GM12878 (cell line): ENCODE measurements around the gene SMG6. TPM values are rescaled to one million over a fixed set of nuclear protein-coding genes. Genes with fewer than 3 reads are reported as not detected.

ENCODE experiments used
- ATAC-seq: fragments of 200-7000 bp; cut with Tn5 transposase; 3 replicates; pipeline ENCODE4 v1.9.1; 2020; ENCODE audit warnings: mild to moderate bottlenecking, moderate library complexity
- BruUV-seq: library from RNA; stranded (reverse); fragments of 400-500 nt; replicated peaks from 2 replicates; lab custom pipeline; 2021; lab: Mats Ljungman, UMichigan
- CTCF ChIA-PET: fragments of 300-600 bp; sonication (Branson Sonifier 250); formaldehyde crosslinking; extraction: SDS; loops from one replicate; lab custom pipeline; 2021; ENCODE audit warnings: inconsistent platforms; lab: Yijun Ruan, JAX
- POLR2A ChIA-PET: fragments of 350-600 bp; formaldehyde crosslinking; extraction: SDS; loops from one replicate; lab custom pipeline; 2021; ENCODE audit warnings: inconsistent platforms; lab: Charles Lee
- RAD21 ChIA-PET: fragments of 300-600 bp; sonication (Branson Sonifier 250); formaldehyde crosslinking; loops from one replicate; lab custom pipeline; 2023; ENCODE audit warnings: antibody characterized with exemption; ENCODE audit not compliant: unreplicated experiment; lab: Charles Lee
- SMC1A ChIA-PET: fragments of 300-600 bp; sonication (Branson Sonifier 250); formaldehyde crosslinking; loops from one replicate; lab custom pipeline; 2023; ENCODE audit not compliant: unreplicated experiment, uncharacterized antibody; lab: Charles Lee
- DNase-seq: peaks from one replicate; pipeline ENCODE4 v3.0.0-alpha.2; 2011; ENCODE audit warnings: low read depth, low spot score
- FAIRE-seq: peaks from 3 replicates; lab custom pipeline; 2011; peaks lifted over from hg19 to GRCh38; lab: Jason Lieb, UNC
- H2AFZ ChIP-seq: 2 replicates; pipeline ENCODE4 v1.6.0; 2011; ENCODE audit warnings: low read depth, low read length, control low read depth; ENCODE audit not compliant: control insufficient read depth
- H3K27ac ChIP-seq: 2 replicates; pipeline ENCODE4 v1.5.1; 2011; ENCODE audit warnings: control low read depth; ENCODE audit not compliant: control insufficient read depth, insufficient read depth
- H3K27me3 ChIP-seq, 2 experiments: replicated peaks in 1 of 2; 2 replicates each; pipeline versions ENCODE4 v1.6.0 to v1.6.1; 2011; ENCODE audit warnings: low read length in 1 of 2; ENCODE audit not compliant: control insufficient read depth in 2 of 2, insufficient read depth in 2 of 2
- H3K36me3 ChIP-seq, 2 experiments: 2 replicates each; pipeline ENCODE4 v1.5.1; 2011; ENCODE audit warnings: low read length in 1 of 2; ENCODE audit not compliant: control insufficient read depth in 2 of 2, insufficient read depth in 2 of 2
- H3K4me1 ChIP-seq: 2 replicates; pipeline ENCODE4 v1.6.1; 2011; ENCODE audit warnings: mild to moderate bottlenecking, low read length, moderate library complexity, mixed read lengths; ENCODE audit not compliant: control insufficient read depth, insufficient read depth
- H3K4me2 ChIP-seq: 2 replicates; pipeline ENCODE4 v1.6.0; 2011; ENCODE audit warnings: control low read depth; ENCODE audit not compliant: control insufficient read depth, insufficient read depth
- H3K4me3 ChIP-seq: fragments of 200-600 bp; sonication (generic); 2 replicates; pipeline ENCODE4 v1.5.1; 2016
- H3K79me2 ChIP-seq: 2 replicates; pipeline ENCODE4 v1.6.0; 2011; ENCODE audit warnings: low read length; ENCODE audit not compliant: control insufficient read depth, insufficient read depth
- H3K9ac ChIP-seq: 2 replicates; pipeline ENCODE4 v1.8.0; 2011; ENCODE audit warnings: low read length, control low read depth, mixed read lengths; ENCODE audit not compliant: control insufficient read depth, insufficient read depth
- H3K9me3 ChIP-seq: replicated peaks from 3 replicates; pipeline ENCODE4 v1.5.1; 2011; ENCODE audit warnings: mild to moderate bottlenecking, low read length; ENCODE audit not compliant: control insufficient read depth, insufficient read depth
- H4K20me1 ChIP-seq: 2 replicates; pipeline ENCODE4 v1.6.0; 2011; ENCODE audit not compliant: control insufficient read depth, insufficient read depth
- CHD4 ChIP-seq: fragments of 200-600 bp; sonication (generic); IDR thresholded peaks from 2 replicates; pipeline ENCODE4 v1.6.1; 2016; ENCODE audit warnings: mild to moderate bottlenecking
- CTCF ChIP-seq, 3 experiments: IDR thresholded peaks in 2 of 3; conservative IDR thresholded peaks in 1 of 3; 2 replicates each; pipeline ENCODE4 v1.5.1; 2011; ENCODE audit warnings: low read depth in 3 of 3, low read length in 3 of 3, mild to moderate bottlenecking in 3 of 3, control low read depth in 2 of 3, moderate library complexity in 2 of 3, inconsistent platforms in 1 of 3, mixed read lengths in 1 of 3; ENCODE audit not compliant: control insufficient read depth in 2 of 3, insufficient read depth in 1 of 3; ENCODE audit errors: extremely low read depth in 1 of 3
- IKZF1 ChIP-seq: fragments of 450-650 bp; conservative IDR thresholded peaks from 2 replicates; pipeline ENCODE4 v1.6.1; 2017; ENCODE audit warnings: antibody characterized with exemption, mild to moderate bottlenecking
- KDM1A ChIP-seq: fragments of 200-600 bp; sonication (generic); IDR thresholded peaks from 2 replicates; pipeline ENCODE4 v1.6.1; 2016; ENCODE audit warnings: borderline replicate concordance
- NFIC ChIP-seq: IDR thresholded peaks from 2 replicates; pipeline ENCODE4 v1.6.1; 2012; ENCODE audit warnings: low read depth, mild to moderate bottlenecking, inconsistent platforms, low read length, moderate library complexity
- POLR2A ChIP-seq: IDR thresholded peaks from 2 replicates; pipeline ENCODE4 v1.6.1; 2011; ENCODE audit warnings: low read depth, mild to moderate bottlenecking, low read length
- RBBP5 ChIP-seq: fragments of 200-600 bp; sonication (generic); conservative IDR thresholded peaks from 2 replicates; pipeline ENCODE4 v1.6.1; 2016
- RCOR1 ChIP-seq: conservative IDR thresholded peaks from 2 replicates; pipeline ENCODE4 v1.6.1; 2012; ENCODE audit warnings: low read depth, low read length, improper control_type of control experiment
- SPI1 ChIP-seq: IDR thresholded peaks from 2 replicates; pipeline ENCODE4 v1.6.1; 2011; ENCODE audit warnings: low read depth, mild to moderate bottlenecking, low read length, moderate library complexity, borderline replicate concordance; ENCODE audit not compliant: insufficient read depth
- STAT3 ChIP-seq: IDR thresholded peaks from 2 replicates; pipeline ENCODE4 v1.6.1; 2011; ENCODE audit warnings: low read depth, low read length, improper control_type of control experiment
- ZBTB40 ChIP-seq: fragments of 450-650 bp; IDR thresholded peaks from 2 replicates; pipeline ENCODE4 v1.6.1; 2016; ENCODE audit warnings: mild to moderate bottlenecking, moderate library complexity, borderline replicate concordance
- WGBS: methylation state at CpG from one replicate; pipeline ENCODE4 v1.1.6; 2016; ENCODE audit warnings: low lambda C conversion rate; ENCODE audit not compliant: insufficient replicate concordance, insufficient coverage; ENCODE audit errors: missing lambda C conversion rate; 5-methylcytosine and 5-hydroxymethylcytosine counted together
- in situ Hi-C: fragments of 300-500 bp; cut with MboI; formaldehyde crosslinking; loops from 9 replicates; pipeline ENCODE4 v1.14.3; 2018; ENCODE audit warnings: mixed read lengths
- intact Hi-C: fragments of 100-400 bp; cut with micrococcal nuclease; formaldehyde crosslinking; loops from one replicate; pipeline ENCODE4 v1.14.2; 2022; ENCODE audit not compliant: unreplicated experiment
- polyA plus RNA-seq, 11 experiments: library from polyadenylated mRNA; depleted of rRNA in 4 of 11; unstranded in 6 of 11; stranded (reverse) in 5 of 11; fragments of >200 nt; fragmentation: Nextera tagmentation in 4 of 11; fragmentation: Illumina TruSeq in 1 of 11; extraction: Ambion mirVana in 4 of 11; extraction: Trizol in 1 of 11; gene quantifications; 1 replicate in 1 of 11; 2 replicates in 10 of 11; pipeline versions ENCODE4 v1.2.1 to v1.2.3, GENCODE V29; 2011 to 2016; ENCODE audit warnings: inconsistent platforms in 2 of 11, missing spikeins in 2 of 11, low read depth in 1 of 11
- total RNA-seq, 4 experiments: library from RNA; depleted of rRNA in 3 of 4; stranded (reverse); fragments of >200 nt in 3 of 4; fragmentation: Illumina TruSeq in 1 of 4; extraction: Trizol in 1 of 4; gene quantifications; 2 replicates each; pipeline versions ENCODE4 v1.2.1 to v1.2.3, GENCODE V29; 2013 to 2021

Gene SMG6
- total and polyA plus RNA-seq, 10 of the 15 experiments (the other 5 are each of a cell fraction or from before 2014, with no cell fraction given): 0.58 to 28.7 (median 15.7) TPM

GRCh38 chr17:2335726-2336214 is 32.2 kb upstream of the SMG6 start (continued):
- TF ChIP-seq CTCF (IDR thresholded peaks at IDR 0.05 in 2 of 3, conservative IDR thresholded peaks at IDR 0.05 in 1 of 3; ENCODE audit: control insufficient read depth in 2 of 3, extremely low read depth in 1 of 3, insufficient read depth in 1 of 3, low read depth in 3 of 3, low read length in 3 of 3): no peak

DNA sequence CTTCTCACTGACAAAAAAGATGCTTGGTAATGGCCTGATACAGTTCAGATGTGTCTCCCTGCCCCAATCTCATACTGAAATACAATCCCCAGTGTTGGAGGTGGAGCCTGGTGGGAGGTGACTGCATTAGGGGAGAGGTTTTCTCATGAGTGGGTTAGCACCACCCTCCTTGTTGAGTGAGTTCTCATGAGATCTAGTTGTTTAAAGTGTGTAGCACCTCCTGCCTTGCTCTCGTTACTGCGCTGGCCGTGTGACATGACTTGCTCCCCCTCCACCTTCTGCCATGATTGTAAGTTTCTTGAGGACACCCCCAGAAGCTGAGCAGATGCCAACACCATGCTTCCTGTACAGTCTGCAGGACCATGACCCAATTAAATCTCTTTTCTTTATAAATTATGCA is 27.7 kb upstream of the SMG6 start:
- WGBS: 85% methylated on average over 3 of the region's 3 CpGs
- Histone ChIP-seq H3K36me3 (peaks cover 18 to 47% of the 10 kb centered on the region in 2 experiments), H3K27me3 (no peaks in the 10 kb centered on the region), H3K9me3 (no peaks in the 10 kb centered on the region), H3K9ac (no peak overlapping the region), H3K4me2 (peak overlapping the region; percentile 11; the same call in 1 of the 2 replicates), H3K79me2 (peaks cover 43% of the 10 kb centered on the region), H2AFZ (no peak overlapping the region), H3K4me3 (no peak overlapping the region), H3K4me1 (no peaks in the 10 kb centered on the region; the same call in 1 of the 2 replicates), H4K20me1 (no peaks in the 10 kb centered on the region), H3K27ac (no peak overlapping the region)
- DNase-seq: no peak
- RAD21 ChIA-PET: interaction anchor here (1.2 kb wide), 1 partner anchor 85 kb away, joined by 4 read pairs; no protein-coding TSS in a partner anchor
- TF ChIP-seq IKZF1: no peak
- no peak for TF ChIP-seq RBBP5
- no peak for TF ChIP-seq KDM1A
- TF ChIP-seq NFIC: no peak
- TF ChIP-seq ZBTB40: no peak
- no peak for TF ChIP-seq SPI1
- TF ChIP-seq RCOR1: no peak
- TF ChIP-seq POLR2A: no peak
- TF ChIP-seq CHD4: no peak
- no peak for TF ChIP-seq STAT3
- CTCF ChIA-PET: interaction anchor here (0.8 to 1.1 kb wide), 2 partner anchors 12 to 21 kb away, joined by 3 read pairs; no protein-coding TSS in a partner anchor
- no peak for FAIRE-seq
- intact Hi-C loops: no loop called here
- SMC1A ChIA-PET: interaction anchor here (1.2 to 2.2 kb wide), 3 partner anchors 23 to 85 kb away, joined by 3 to 6 read pairs (median 4); no protein-coding TSS in a partner anchor
- in situ Hi-C loops: no loop called here
- no TSS peak for BruUV-seq
- no peak for ATAC-seq
- POLR2A ChIA-PET: interaction anchor here (0.6 kb wide), 2 partner anchors 8 to 15 kb away, joined by 3 to 4 read pairs; no protein-coding TSS in a partner anchor
